D721Med (cell line): ENCODE measurements around the gene SPSB1.

ENCODE experiments used
- DNase-seq: peaks from one replicate; pipeline ENCODE4 v3.0.0; 2011; ENCODE audit warnings: low spot score; ENCODE audit not compliant: insufficient read length
- FAIRE-seq: peaks from 2 replicates; lab custom pipeline; 2011; peaks lifted over from hg19 to GRCh38; lab: Jason Lieb, UNC
- CTCF ChIP-seq: IDR thresholded peaks from 2 replicates; pipeline ENCODE4 v1.5.1; 2012; ENCODE audit warnings: mild to moderate bottlenecking, control low read depth; ENCODE audit not compliant: insufficient read depth; ENCODE audit errors: missing control alignments

The SPSB1 gene

GRCh38 chr1:9309080-9309479 is 16.4 kb downstream of the SPSB1 start:
- no peak for FAIRE-seq
- TF ChIP-seq CTCF: no peak

GRCh38 chr1:9309991-9310390 is 17.3 kb downstream of the SPSB1 start:
- TF ChIP-seq CTCF: no peak
- FAIRE-seq (no peak), DNase-seq (no peak)

More at GRCh38 chr1:9309080-9309479, 16.4 kb downstream of the SPSB1 start:
- DNase-seq: no peak

- FAIRE-seq (no peak), DNase-seq (no peak)
- TF ChIP-seq CTCF: no peak
These were observed 18.3 kb downstream of the SPSB1 start for GRCh38 chr1:9311029-9311428.

- FAIRE-seq: no peak
- TF ChIP-seq CTCF: no peak
These were observed 18.8 kb downstream of the SPSB1 start for GRCh38 chr1:9311479-9311878.

GRCh38 chr1:9312168-9312720 is 19.6 kb downstream of the SPSB1 start:
- no peak for DNase-seq
- no peak for TF ChIP-seq CTCF
- FAIRE-seq: no peak

More at GRCh38 chr1:9311479-9311878, 18.8 kb downstream of the SPSB1 start:
- DNase-seq: no peak

- no peak for DNase-seq
These were observed 20.9 kb downstream of the SPSB1 start for GRCh38 chr1:9313576-9313975.

More at GRCh38 chr1:9313576-9313975, 20.9 kb downstream of the SPSB1 start:
- FAIRE-seq: no peak
- no peak for TF ChIP-seq CTCF
